Tibial artery (tissue), 4 donors: ENCODE data around the gene VAMP5.

Source experiments
- DNase-seq, 2 donors: peaks; one replicate each; pipeline ENCODE4 v3.0.0-alpha.2; 2019
- H3K27ac ChIP-seq, 2 donors: fragments of 200-600 bp; sonication (generic) in 1 of 2; 1 replicate in 1 of 2; 2 replicates in 1 of 2; pipeline ENCODE4 v1.5.1; 2018 to 2019; ENCODE audit warnings: mild to moderate bottlenecking in 1 of 2
- H3K27me3 ChIP-seq, 2 donors: fragments of 200-600 bp; sonication (generic) in 1 of 2; one replicate each; pipeline versions ENCODE4 v1.5.1 to v1.6.0; 2016 to 2019
- H3K36me3 ChIP-seq, 3 donors: fragments of 200-600 bp; sonication (generic) in 2 of 3; one replicate each; pipeline ENCODE4 v1.5.1; 2016 to 2019; ENCODE audit warnings: mild to moderate bottlenecking in 2 of 3
- H3K4me1 ChIP-seq, 4 donors: fragments of 200-600 bp; sonication (generic) in 2 of 4; 1 replicate in 3 of 4; 2 replicates in 1 of 4; pipeline ENCODE4 v1.5.1; 2016 to 2019
- H3K4me3 ChIP-seq, 2 donors: fragments of 200-600 bp; sonication (generic) in 1 of 2; 1 replicate in 1 of 2; 2 replicates in 1 of 2; pipeline ENCODE4 v1.5.1; 2018 to 2019; ENCODE audit warnings: mild to moderate bottlenecking in 2 of 2
- H3K9me3 ChIP-seq, 3 donors: fragments of 200-600 bp; sonication (generic) in 1 of 3; one replicate each; pipeline ENCODE4 v1.5.1; 2016 to 2019
- CTCF ChIP-seq, 2 experiments: fragments of 200-600 bp in 1 of 2; fragments of 450-650 bp in 1 of 2; IDR thresholded peaks; one replicate each; pipeline ENCODE4 v1.5.1; 2017 to 2019; ENCODE audit warnings: antibody characterized with exemption in 2 of 2, mild to moderate bottlenecking in 1 of 2, moderate library complexity in 1 of 2
- intact Hi-C: fragments of 100-400 bp; cut with DNase I; formaldehyde crosslinking; loops from one replicate; pipeline ENCODE4 v1.15.0; 2023; ENCODE audit warnings: low total_unique reads

VAMP5 gene

DNA sequence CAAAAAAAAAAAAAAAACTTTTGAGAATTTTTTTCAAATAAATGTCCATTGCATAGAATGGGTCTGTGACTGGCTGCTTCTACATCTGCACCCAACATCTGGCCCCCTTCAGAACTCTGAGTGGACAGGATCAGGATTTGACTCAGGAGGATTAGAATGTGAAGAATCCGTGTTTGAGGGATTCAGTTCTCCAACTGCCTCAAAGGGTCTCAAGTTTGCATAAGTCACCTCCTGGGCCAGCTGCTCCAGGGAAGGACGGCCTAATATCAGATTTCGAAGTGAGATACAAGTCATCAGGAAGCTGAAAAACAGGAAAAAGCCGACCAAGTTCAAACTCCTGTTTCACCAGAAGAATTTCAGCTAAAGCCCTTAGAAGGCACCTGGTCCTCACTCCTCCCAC lies 34.4 kb upstream of the VAMP5 start:
- DNase-seq, result no peak
- intact Hi-C loops, result no loop called here
- Histone ChIP-seq H3K27me3 (no peaks in the 10 kb centered on the region), H3K36me3 (peaks cover 58 to 79% (median 75%) of the 10 kb centered on the region in 3 donors), H3K4me1 (peaks cover 0 to 1% (median 0%) of the 10 kb centered on the region in 4 donors), H3K27ac (peak overlapping the region in 1 of 2 donors; percentile 8), H3K4me3 (no peak overlapping the region), H3K9me3 (no peaks in the 10 kb centered on the region)
- no peak for TF ChIP-seq CTCF (IDR thresholded peaks at IDR 0.05)

DNA sequence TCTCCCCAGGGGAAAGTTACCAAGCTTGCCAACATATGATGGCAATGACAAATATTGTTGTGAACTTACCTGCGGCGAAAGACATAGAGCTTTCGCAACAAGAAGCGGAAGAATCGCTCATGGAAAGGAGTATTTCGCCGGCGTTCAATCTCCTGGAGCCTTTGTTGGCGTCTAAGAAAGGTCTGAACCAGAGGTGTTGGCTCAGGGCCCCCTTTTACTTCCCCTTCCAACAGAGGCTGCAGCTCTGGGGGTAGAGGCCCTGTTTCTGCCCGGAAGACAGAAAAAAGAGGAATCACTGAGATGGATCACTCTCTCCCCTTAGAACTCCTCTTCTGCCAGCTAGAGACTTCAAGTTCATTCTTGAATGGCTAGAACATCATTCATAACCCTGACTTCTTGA lies 33.7 kb upstream of the VAMP5 start:
- Histone ChIP-seq H3K4me1 (no peaks in the 10 kb centered on the region), H3K27me3 (no peaks in the 10 kb centered on the region), H3K36me3 (peaks cover 52 to 79% (median 74%) of the 10 kb centered on the region in 3 donors), H3K27ac (peak overlapping the region in 1 of 2 donors; percentile 8), H3K4me3 (no peak overlapping the region), H3K9me3 (no peaks in the 10 kb centered on the region)
- intact Hi-C loops, result no loop called here
- peak in 1 of 2 donors; percentile 31 for DNase-seq
- TF ChIP-seq CTCF (IDR thresholded peaks at IDR 0.05), result no peak

- Histone ChIP-seq H3K27ac (peak overlapping the region in 1 of 2 donors; percentile 23), H3K36me3 (peaks cover 41 to 72% (median 66%) of the 10 kb centered on the region in 3 donors), H3K9me3 (no peaks in the 10 kb centered on the region), H3K4me1 (no peaks in the 10 kb centered on the region), H3K27me3 (no peaks in the 10 kb centered on the region), H3K4me3 (no peak overlapping the region)
- peak; percentile 87 to 88 for DNase-seq
- intact Hi-C loops, result loop anchor here (2.0 kb wide), 1 partner anchor 131 kb away; no protein-coding TSS in a partner anchor
- TF ChIP-seq CTCF (IDR thresholded peaks at IDR 0.05), result peak; percentile 86 to 95
Observed at GRCh38 chr2:85551698-85552678, 32.2 kb upstream of the VAMP5 start.

GRCh38 chr2:85553184-85553583 lies 31.0 kb upstream of the VAMP5 start:
- Histone ChIP-seq H3K27ac (no peak overlapping the region), H3K27me3 (no peaks in the 10 kb centered on the region), H3K36me3 (peaks cover 38 to 82% (median 69%) of the 10 kb centered on the region in 3 donors)

More at GRCh38 chr2:85553184-85553583, 31.0 kb upstream of the VAMP5 start:
- no peak for TF ChIP-seq CTCF (IDR thresholded peaks at IDR 0.05)
- no peak overlapping the region for H3K4me3 ChIP-seq
- intact Hi-C loops, result loop anchor here (2.0 kb wide), 1 partner anchor 132 kb away; no protein-coding TSS in a partner anchor
- H3K9me3 ChIP-seq, result no peaks in the 10 kb centered on the region
- no peaks in the 10 kb centered on the region for H3K4me1 ChIP-seq
- DNase-seq, result no peak
